Stimulated activated CD8-positive, alpha-beta memory T cell treated with anti-CD3 and anti-CD28 coated beads, Interleukin-12 subunit alpha, Interleukin-12 subunit beta, amount 100 ng/mL, for 24 hours (primary cell): ENCODE results near the gene PRKCB.

ENCODE experiments used
- DNase-seq: peaks from one replicate; pipeline ENCODE4 v3.0.0-alpha.2; 2020; ENCODE audit errors: extremely low read depth

The PRKCB gene

GRCh38 chr16:23966597-23967394 is 131.0 kb downstream of the PRKCB start:
- no peak for DNase-seq

GRCh38 chr16:23967775-23968174 is 132.0 kb downstream of the PRKCB start:
- no peak for DNase-seq

GRCh38 chr16:23968176-23968575 is 132.4 kb downstream of the PRKCB start:
- no peak for DNase-seq

GRCh38 chr16:23969468-23970297 is 133.9 kb downstream of the PRKCB start:
- no peak for DNase-seq

GRCh38 chr16:23974223-23974622 is 138.4 kb downstream of the PRKCB start:
- DNase-seq = no peak

- no peak for DNase-seq
Measured at GRCh38 chr16:23975293-23975692, 139.5 kb downstream of the PRKCB start.

GRCh38 chr16:23976091-23976490 is 140.3 kb downstream of the PRKCB start:
- no peak for DNase-seq

GRCh38 chr16:23976524-23976923 is 140.7 kb downstream of the PRKCB start:
- DNase-seq = no peak

- no peak for DNase-seq
Measured at GRCh38 chr16:23979441-23979840, 143.7 kb downstream of the PRKCB start.

- no peak for DNase-seq
Measured at GRCh38 chr16:23979982-23980381, 144.2 kb downstream of the PRKCB start.

GRCh38 chr16:23981429-23982399 is 145.9 kb downstream of the PRKCB start:
- no peak for DNase-seq

- no peak for DNase-seq
Measured at GRCh38 chr16:23986455-23986854, 150.7 kb downstream of the PRKCB start.

GRCh38 chr16:23987443-23987842 is 151.7 kb downstream of the PRKCB start:
- DNase-seq = no peak

- no peak for DNase-seq
Measured at GRCh38 chr16:23990507-23990906, 154.7 kb downstream of the PRKCB start.

- DNase-seq = no peak
Measured at GRCh38 chr16:23991066-23991465, 155.3 kb downstream of the PRKCB start.

- no peak for DNase-seq
Measured at GRCh38 chr16:23994615-23995014, 158.8 kb downstream of the PRKCB start.

- DNase-seq = no peak
Measured at GRCh38 chr16:23996258-23996955, 160.6 kb downstream of the PRKCB start.

- DNase-seq = no peak
Measured at GRCh38 chr16:23998771-23999170, 163.0 kb downstream of the PRKCB start.

- peak; percentile 46 for DNase-seq
Measured at GRCh38 chr16:23999663-24000062, 163.9 kb downstream of the PRKCB start.

- DNase-seq = no peak
Measured at GRCh38 chr16:24001710-24002109, 165.9 kb downstream of the PRKCB start.

GRCh38 chr16:24002619-24003018 is 166.8 kb downstream of the PRKCB start:
- no peak for DNase-seq
